ENCODE results near the gene SPAG16.

SPAG16 gene

DNA sequence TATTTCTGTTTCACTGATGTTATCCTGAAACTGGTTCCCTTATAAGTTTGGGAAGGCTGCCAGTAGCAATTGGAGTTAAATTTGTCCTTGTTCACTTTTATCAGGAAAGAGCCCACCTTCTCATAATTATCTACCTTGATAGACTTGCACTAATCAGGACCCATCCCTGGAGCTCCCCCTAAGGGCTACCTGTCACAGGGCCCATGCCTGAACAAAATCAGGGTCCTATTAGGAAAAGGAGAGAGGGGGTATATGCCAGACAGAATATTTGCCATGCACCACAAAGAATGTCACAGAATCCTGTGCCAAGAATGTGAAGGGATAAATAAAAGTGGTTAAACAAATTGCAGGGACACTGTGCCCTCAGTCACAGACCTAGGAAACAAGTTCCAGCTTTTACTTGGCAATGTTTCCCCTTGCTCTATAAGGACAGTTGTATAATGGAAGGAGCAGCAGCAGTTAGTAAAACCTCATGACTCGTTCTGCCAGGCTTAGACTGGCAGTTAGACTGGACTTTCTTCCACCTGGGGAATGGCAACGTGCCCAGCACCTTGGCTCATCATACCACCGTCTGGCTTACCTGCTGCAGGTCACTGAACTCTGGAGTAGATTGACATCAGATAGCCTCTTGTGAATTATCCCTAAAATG is 1094.3 kb downstream of the SPAG16 start:
- Histone ChIP-seq H3K27me3 (ENCODE audit: insufficient read depth, low read depth, severe bottlenecking) (no peaks in the 10 kb centered on the region), H3K27ac (no peak overlapping the region), H3K4me3 (ENCODE audit: low read depth, low read length) (no peak overlapping the region), H3K9me3 (ENCODE audit: severe bottlenecking) (no peaks in the 10 kb centered on the region), H3K36me3 (no peaks in the 10 kb centered on the region)
- TF ChIP-seq CTCF (IDR thresholded peaks at IDR 0.05; ENCODE audit: low read depth, low read length): no peak
- no peak for DNase-seq

DNA sequence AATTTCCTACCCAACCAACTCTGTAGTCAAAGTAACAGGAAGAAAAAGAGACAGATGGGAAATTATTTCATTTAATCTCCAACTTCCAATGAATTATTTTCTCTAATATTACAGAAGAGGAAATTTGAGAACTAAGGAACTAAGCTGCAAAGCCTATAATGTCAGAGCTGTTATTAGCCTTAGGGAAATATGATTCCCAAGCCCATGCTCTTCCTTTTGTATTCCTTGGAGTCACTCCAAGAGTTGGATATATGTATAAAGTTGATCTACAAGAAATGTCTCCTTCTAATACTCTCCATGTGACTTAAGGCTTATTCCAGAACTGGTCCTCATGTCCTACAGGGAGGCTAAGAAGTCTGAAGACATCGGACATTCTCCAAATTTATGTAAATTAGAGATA is 1095.0 kb downstream of the SPAG16 start:
- Histone ChIP-seq H3K36me3 (no peaks in the 10 kb centered on the region), H3K27me3 (ENCODE audit: insufficient read depth, low read depth, severe bottlenecking) (no peaks in the 10 kb centered on the region), H3K4me3 (ENCODE audit: low read depth, low read length) (no peak overlapping the region), H3K27ac (no peak overlapping the region), H3K9me3 (ENCODE audit: severe bottlenecking) (no peaks in the 10 kb centered on the region)
- no peak for DNase-seq
- no peak for TF ChIP-seq CTCF (IDR thresholded peaks at IDR 0.05; ENCODE audit: low read depth, low read length)

GRCh38 chr2:214380681-214381080 is 1096.4 kb downstream of the SPAG16 start:
- Histone ChIP-seq H3K36me3 (no peaks in the 10 kb centered on the region), H3K27ac (no peak overlapping the region), H3K4me3 (ENCODE audit: low read depth, low read length) (no peak overlapping the region), H3K27me3 (ENCODE audit: insufficient read depth, low read depth, severe bottlenecking) (no peaks in the 10 kb centered on the region), H3K9me3 (ENCODE audit: severe bottlenecking) (no peaks in the 10 kb centered on the region)
- DNase-seq: no peak
- TF ChIP-seq CTCF (IDR thresholded peaks at IDR 0.05; ENCODE audit: low read depth, low read length): no peak

DNA sequence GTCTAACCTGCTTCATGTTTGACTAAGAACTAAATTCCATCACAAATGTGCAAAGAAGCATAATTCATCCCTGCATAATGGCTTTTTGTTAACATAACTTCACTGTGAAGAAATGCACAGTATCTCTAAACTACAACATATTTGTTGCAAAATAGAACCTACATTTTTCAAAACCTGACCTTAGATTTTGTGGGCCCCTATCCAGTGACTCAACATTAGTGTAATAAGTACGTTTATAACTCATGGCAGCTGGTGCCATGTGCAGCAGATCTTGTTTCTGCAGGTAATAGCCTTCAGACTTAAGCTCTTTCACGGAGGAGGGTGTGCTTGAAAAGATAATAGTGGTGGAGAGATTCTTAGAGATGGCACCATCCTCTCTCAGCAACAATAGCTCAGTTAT is 1098.0 kb downstream of the SPAG16 start:
- H3K36me3 ChIP-seq: no peaks in the 10 kb centered on the region
- no peak for DNase-seq
- no peaks in the 10 kb centered on the region for H3K9me3 ChIP-seq (ENCODE audit: severe bottlenecking)
- H3K27me3 ChIP-seq (ENCODE audit: insufficient read depth, low read depth, severe bottlenecking): no peaks in the 10 kb centered on the region
- no peak overlapping the region for H3K27ac ChIP-seq
- no peak for TF ChIP-seq CTCF (IDR thresholded peaks at IDR 0.05; ENCODE audit: low read depth, low read length)
- no peak overlapping the region for H3K4me3 ChIP-seq (ENCODE audit: low read depth, low read length)

DNA sequence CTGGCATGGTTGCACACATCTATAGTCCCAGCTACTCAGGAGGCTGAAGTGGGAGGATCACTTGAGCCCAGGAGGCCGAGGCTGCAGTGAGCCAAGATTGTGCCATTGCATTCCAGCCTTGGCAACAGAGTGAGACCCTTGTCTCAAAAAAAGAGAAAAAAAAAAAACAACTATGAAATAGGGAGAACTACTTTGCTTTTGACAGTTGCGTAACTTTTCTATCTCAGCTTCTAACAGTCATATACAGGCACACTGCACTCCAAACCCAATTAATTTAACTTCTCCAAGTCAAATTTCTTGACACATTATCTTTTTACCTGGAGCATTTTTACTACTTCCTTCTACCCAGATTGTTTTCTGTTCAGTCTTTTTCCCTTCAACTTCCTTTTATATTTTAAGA is 1102.5 kb downstream of the SPAG16 start:
- Histone ChIP-seq H3K27ac (no peak overlapping the region), H3K36me3 (no peaks in the 10 kb centered on the region), H3K4me3 (ENCODE audit: low read depth, low read length) (no peak overlapping the region), H3K27me3 (ENCODE audit: insufficient read depth, low read depth, severe bottlenecking) (no peaks in the 10 kb centered on the region), H3K9me3 (ENCODE audit: severe bottlenecking) (no peaks in the 10 kb centered on the region)
- DNase-seq: no peak
- TF ChIP-seq CTCF (IDR thresholded peaks at IDR 0.05; ENCODE audit: low read depth, low read length): no peak

DNA sequence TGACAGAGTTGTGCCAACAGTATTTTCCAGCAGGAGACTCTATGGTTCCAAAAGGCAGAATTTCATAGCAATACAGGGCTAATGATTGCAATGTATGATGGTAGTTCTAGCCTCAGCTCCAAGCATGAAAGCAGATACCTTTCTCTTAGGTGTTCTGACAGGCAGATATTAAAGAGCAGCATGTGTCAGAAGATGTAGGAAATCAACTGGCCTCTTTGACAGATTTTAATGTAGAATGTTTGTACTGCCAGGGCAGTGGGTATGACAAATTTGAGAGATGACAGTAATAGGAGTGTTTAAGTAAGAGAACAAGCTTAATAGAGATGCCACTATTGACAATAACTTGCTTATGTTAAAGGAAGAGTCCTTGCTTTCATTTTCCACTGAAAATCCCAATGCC is 1105.1 kb downstream of the SPAG16 start:
- Histone ChIP-seq H3K4me3 (ENCODE audit: low read depth, low read length) (no peak overlapping the region), H3K9me3 (ENCODE audit: severe bottlenecking) (no peaks in the 10 kb centered on the region), H3K27me3 (ENCODE audit: insufficient read depth, low read depth, severe bottlenecking) (no peaks in the 10 kb centered on the region), H3K36me3 (no peaks in the 10 kb centered on the region), H3K27ac (no peak overlapping the region)
- DNase-seq: no peak
- TF ChIP-seq CTCF (IDR thresholded peaks at IDR 0.05; ENCODE audit: low read depth, low read length): no peak

Data from WERI-Rb-1 (cell line).